ENCODE data around the gene JUNB. TPM values are rescaled to one million over a fixed set of nuclear protein-coding genes. Genes with fewer than 3 reads are reported as not detected.
A peak's percentile ranks its signal among the peaks of the same experiment; 100 is the strongest.

Gene JUNB
- total and polyA plus RNA-seq, 2 of the 13 experiments (the other 11 are each of a cell fraction or from before 2014, with no cell fraction given), result 7.7 to 8.2 TPM

- TF ChIP-seq CTCF (CRISPR knock-in tag; IDR thresholded peaks at IDR 0.05) (peak; percentile 26), POLR2AphosphoS5 (IDR thresholded peaks at IDR 0.05; ENCODE audit: low read depth, low read length) (0 out of 2 replicates have a peak, but pooled peaks have one; percentile 24), ZNF687 (CRISPR knock-in tag; IDR thresholded peaks at IDR 0.05) (peak; percentile 62; the same call in 1 of the 2 replicates), POLR2A (IDR thresholded peaks at IDR 0.05; ENCODE audit: insufficient read depth in 1 of 2, low read depth in 2 of 2, low read length in 2 of 2) (0 out of 4 replicates have a peak, but pooled peaks of 1 of the 2 experiments have one; percentile 36), MAZ (IDR thresholded peaks at IDR 0.05; ENCODE audit: borderline replicate concordance, low read depth, low read length) (no peak), MAZ (CRISPR knock-in tag; IDR thresholded peaks at IDR 0.05; ENCODE audit: low read depth) (0 out of 2 replicates have a peak, but pooled peaks have one; percentile 19), HNRNPL (IDR thresholded peaks at IDR 0.05; ENCODE audit: low read depth, low read length) (peak; percentile 73; the same call in 1 of the 2 replicates), SCMH1 (CRISPR knock-in tag; IDR thresholded peaks at IDR 0.05; ENCODE audit: borderline replicate concordance) (no peak), ELF1 (CRISPR knock-in tag; IDR thresholded peaks at IDR 0.05) (peak; percentile 19; the same call in 1 of the 2 replicates), ZNF230 (CRISPR knock-in tag; IDR thresholded peaks at IDR 0.05) (no peak), HNF4A (CRISPR knock-in tag; IDR thresholded peaks at IDR 0.05) (peak; percentile 27; the same call in 1 of the 2 replicates), SALL1 (CRISPR knock-in tag; IDR thresholded peaks at IDR 0.05) (peak; percentile 51), HDAC1 (CRISPR knock-in tag; IDR thresholded peaks at IDR 0.05) (peak; percentile 54), SP4 (CRISPR knock-in tag; IDR thresholded peaks at IDR 0.05) (0 out of 2 replicates have a peak, but pooled peaks have one; percentile 41), SP5 (CRISPR knock-in tag; IDR thresholded peaks at IDR 0.05; ENCODE audit: borderline replicate concordance, low read depth) (peak; percentile 57; the same call in 1 of the 2 replicates), PATZ1 (CRISPR knock-in tag; IDR thresholded peaks at IDR 0.05) (peak; percentile 33; the same call in 1 of the 2 replicates), SP1 (IDR thresholded peaks at IDR 0.05) (no peak), SP1 (CRISPR knock-in tag; IDR thresholded peaks at IDR 0.05) (peak; percentile 49), ZFX (CRISPR knock-in tag; IDR thresholded peaks at IDR 0.05; ENCODE audit: low read depth) (peak; percentile 66; the same call in 1 of the 2 replicates), HMGXB4 (CRISPR knock-in tag; IDR thresholded peaks at IDR 0.05; ENCODE audit: borderline replicate concordance in 1 of 2, low read depth in 1 of 2) (peak in 1 of 2 experiments; percentile 31; a peak in 1 of 4 replicates), HOXA3 (CRISPR knock-in tag; IDR thresholded peaks at IDR 0.05) (peak; percentile 20; the same call in 1 of the 2 replicates), ZNF207 (IDR thresholded peaks at IDR 0.05; ENCODE audit: borderline replicate concordance) (no peak)
Observed at GRCh38 chr19:12828494-12828893, 37.2 kb downstream of the JUNB start (continued).

Data from HepG2 (cell line).